SJCRH30 (cell line): ENCODE measurements around the gene ZNF480. TPM values are rescaled to one million over a fixed set of nuclear protein-coding genes. Genes with fewer than 3 reads are reported as not detected.
"Not testable (repeated sequence)": the region's sequence is repeated elsewhere in the genome, so short reads cannot be mapped to it uniquely, and the experiment has no call there.

Experiments used
- DNase-seq, 2 experiments: peaks; one replicate each; pipeline ENCODE4 v3.0.0-alpha.2; 2015 to 2020
- H3K27ac ChIP-seq: fragments of 250-450 bp; sonication (Bioruptor Pico); 2 replicates; pipeline ENCODE4 v1.5.1; 2020; ENCODE audit warnings: mild to moderate bottlenecking, moderate library complexity
- H3K27me3 ChIP-seq: fragments of 250-450 bp; sonication (Bioruptor Pico); 2 replicates; pipeline ENCODE4 v1.5.1; 2020; ENCODE audit warnings: mild to moderate bottlenecking, moderate library complexity
- H3K36me3 ChIP-seq: fragments of 250-450 bp; sonication (Bioruptor Pico); 2 replicates; pipeline ENCODE4 v1.5.1; 2020; ENCODE audit warnings: mild to moderate bottlenecking, moderate library complexity
- H3K4me1 ChIP-seq: fragments of 250-450 bp; sonication (Bioruptor Pico); 2 replicates; pipeline ENCODE4 v1.5.1; 2020; ENCODE audit warnings: mild to moderate bottlenecking, moderate library complexity
- H3K4me3 ChIP-seq: fragments of 250-450 bp; sonication (Bioruptor Pico); 2 replicates; pipeline ENCODE4 v1.5.1; 2020; ENCODE audit warnings: mild to moderate bottlenecking, moderate library complexity
- H3K9me3 ChIP-seq: fragments of 250-450 bp; sonication (Bioruptor Pico); replicated peaks from 2 replicates; pipeline ENCODE4 v1.5.1; 2020; ENCODE audit warnings: mild to moderate bottlenecking, moderate library complexity
- total RNA-seq: library from RNA; depleted of rRNA; stranded (reverse); fragments of >200 nt; shearing (Covaris generic); gene quantifications from 2 replicates; pipeline ENCODE4 v1.2.3, GENCODE V29; 2014

ZNF480 gene
- total RNA-seq, 1 experiment from 2014 or later, result 17.3 TPM

GRCh38 chr19:52297601-52298364, 814 bp downstream of the ZNF480 start:
- Histone ChIP-seq H3K36me3 (peaks cover 39% of the 10 kb centered on the region), H3K27me3 (no peaks in the 10 kb centered on the region), H3K4me3 (peak overlapping the region; percentile 100), H3K9me3 (no peaks in the 10 kb centered on the region; the same call in none of the 2 replicates), H3K4me1 (no peaks in the 10 kb centered on the region), H3K27ac (peak overlapping the region; percentile 96)
- peak; percentile 5 to 9 for DNase-seq

GRCh38 chr19:52307275-52307674, 10.3 kb downstream of the ZNF480 start:
- H3K9me3 ChIP-seq, result peaks cover 17% of the 10 kb centered on the region
- peaks cover 75% of the 10 kb centered on the region for H3K36me3 ChIP-seq
- peak; percentile 46 to 56 for DNase-seq

GRCh38 chr19:52322429-52322828, 25.5 kb downstream of the ZNF480 start:
- Histone ChIP-seq H3K4me1 (no peaks in the 10 kb centered on the region), H3K4me3 (no peak overlapping the region), H3K9me3 (peaks cover 49% of the 10 kb centered on the region), H3K27ac (no peak overlapping the region), H3K36me3 (peaks cover 71% of the 10 kb centered on the region), H3K27me3 (no peaks in the 10 kb centered on the region)
- no peak for DNase-seq

More at GRCh38 chr19:52307275-52307674, 10.3 kb downstream of the ZNF480 start:
- Histone ChIP-seq H3K27me3 (no peaks in the 10 kb centered on the region), H3K4me1 (no peaks in the 10 kb centered on the region), H3K4me3 (no peak overlapping the region), H3K27ac (no peak overlapping the region)

GRCh38 chr19:52331757-52332156, 34.8 kb downstream of the ZNF480 start:
- DNase-seq, result no peak
- no peak overlapping the region for H3K4me3 ChIP-seq
- peaks cover 7% of the 10 kb centered on the region for H3K9me3 ChIP-seq
- H3K36me3 ChIP-seq, result no peaks in the 10 kb centered on the region
- H3K27ac ChIP-seq, result no peak overlapping the region
- no peaks in the 10 kb centered on the region for H3K27me3 ChIP-seq
- no peaks in the 10 kb centered on the region for H3K4me1 ChIP-seq

GRCh38 chr19:52335768-52336116, 38.8 kb downstream of the ZNF480 start:
- Histone ChIP-seq H3K4me1 (no peaks in the 10 kb centered on the region), H3K9me3 (peaks cover 7% of the 10 kb centered on the region), H3K27me3 (no peaks in the 10 kb centered on the region), H3K36me3 (no peaks in the 10 kb centered on the region), H3K27ac (no peak overlapping the region; the same call in 1 of the 2 replicates), H3K4me3 (peak overlapping the region; percentile 84)
- no peak for DNase-seq

GRCh38 chr19:52336117-52336790, 39.3 kb downstream of the ZNF480 start, which contains the start of gene ZNF610:
ZNF610 (plus strand) TSS chr19:52336243; CDS start chr19:52349173, 12,930 bp downstream.
- Histone ChIP-seq H3K36me3 (no peaks in the 10 kb centered on the region), H3K9me3 (peaks cover 7% of the 10 kb centered on the region), H3K27me3 (no peaks in the 10 kb centered on the region), H3K27ac (peak within 1 kb of the TSS; percentile 75), H3K4me1 (no peaks in the 10 kb centered on the region), H3K4me3 (peak within 1 kb of the TSS; percentile 84)
- peak; percentile 88 to 93 for DNase-seq

- H3K36me3 ChIP-seq, result no peaks in the 10 kb centered on the region
- no peaks in the 10 kb centered on the region for H3K27me3 ChIP-seq
- peak overlapping the region; percentile 75 for H3K27ac ChIP-seq
- no peaks in the 10 kb centered on the region for H3K4me1 ChIP-seq
- H3K4me3 ChIP-seq, result peak overlapping the region; percentile 84
- H3K9me3 ChIP-seq, result peaks cover 3% of the 10 kb centered on the region; the same call in 1 of the 2 replicates
- peak; percentile 18 to 23 for DNase-seq
Measured at GRCh38 chr19:52336791-52337381, 39.9 kb downstream of the ZNF480 start.

GRCh38 chr19:52339022-52339421, 42.1 kb downstream of the ZNF480 start:
- not testable (repeated sequence) for H3K27me3 ChIP-seq, H3K27ac ChIP-seq, H3K9me3 ChIP-seq, H3K36me3 ChIP-seq, H3K4me3 ChIP-seq, H3K4me1 ChIP-seq, DNase-seq

GRCh38 chr19:52343548-52343947, 46.6 kb downstream of the ZNF480 start:
- DNase-seq, result peak; percentile 64 to 82
- H3K27ac ChIP-seq, result no peak overlapping the region
- H3K36me3 ChIP-seq, result peaks cover 4% of the 10 kb centered on the region; the same call in 1 of the 2 replicates
- no peak overlapping the region for H3K4me3 ChIP-seq
- no peaks in the 10 kb centered on the region for H3K4me1 ChIP-seq
- H3K27me3 ChIP-seq, result no peaks in the 10 kb centered on the region
- H3K9me3 ChIP-seq, result no peaks in the 10 kb centered on the region

GRCh38 chr19:52345162-52345561, 48.2 kb downstream of the ZNF480 start:
- Histone ChIP-seq H3K4me3 (no peak overlapping the region), H3K27ac (no peak overlapping the region), H3K9me3 (no peaks in the 10 kb centered on the region), H3K27me3 (no peaks in the 10 kb centered on the region), H3K36me3 (peaks cover 9% of the 10 kb centered on the region; the same call in 1 of the 2 replicates), H3K4me1 (no peaks in the 10 kb centered on the region)
- DNase-seq, result no peak

- DNase-seq, result peak in 1 of 2 experiments; percentile 14
- no peak overlapping the region for H3K4me3 ChIP-seq
- H3K9me3 ChIP-seq, result no peaks in the 10 kb centered on the region
- H3K27me3 ChIP-seq, result no peaks in the 10 kb centered on the region
- no peak overlapping the region for H3K27ac ChIP-seq
- peaks cover 21% of the 10 kb centered on the region for H3K36me3 ChIP-seq
- H3K4me1 ChIP-seq, result no peaks in the 10 kb centered on the region
Measured at GRCh38 chr19:52351512-52351911, 54.5 kb downstream of the ZNF480 start.

GRCh38 chr19:52366414-52366824, 69.5 kb downstream of the ZNF480 start:
- H3K27me3 ChIP-seq, result no peaks in the 10 kb centered on the region
- peaks cover 25% of the 10 kb centered on the region for H3K9me3 ChIP-seq

GRCh38 chr19:52369559-52370340, 72.8 kb downstream of the ZNF480 start, which contains the start of gene ZNF880:
ZNF880 (plus strand) TSS chr19:52369923; CDS start chr19:52369966, 43 bp downstream.
- peaks cover 25% of the 10 kb centered on the region for H3K9me3 ChIP-seq
- DNase-seq, result peak; percentile 95 to 97
- peak within 1 kb of the TSS; percentile 99 for H3K27ac ChIP-seq
- H3K27me3 ChIP-seq, result no peaks in the 10 kb centered on the region
- H3K36me3 ChIP-seq, result peaks cover 28% of the 10 kb centered on the region
- H3K4me3 ChIP-seq, result peak within 1 kb of the TSS; percentile 92
- no peaks in the 10 kb centered on the region for H3K4me1 ChIP-seq

More at GRCh38 chr19:52366414-52366824, 69.5 kb downstream of the ZNF480 start:
- H3K4me3 ChIP-seq, result no peak overlapping the region
- no peak for DNase-seq
- H3K27ac ChIP-seq, result no peak overlapping the region
- H3K36me3 ChIP-seq, result peaks cover 17% of the 10 kb centered on the region
- no peaks in the 10 kb centered on the region for H3K4me1 ChIP-seq

- no peaks in the 10 kb centered on the region for H3K4me1 ChIP-seq
- DNase-seq, result no peak
- H3K36me3 ChIP-seq, result peaks cover 30% of the 10 kb centered on the region
Measured at GRCh38 chr19:52370341-52370710, 73.4 kb downstream of the ZNF480 start.

More at GRCh38 chr19:52370341-52370710, 73.4 kb downstream of the ZNF480 start:
- peaks cover 25% of the 10 kb centered on the region for H3K9me3 ChIP-seq
- H3K27me3 ChIP-seq, result no peaks in the 10 kb centered on the region
- H3K4me3 ChIP-seq, result peak overlapping the region; percentile 92
- H3K27ac ChIP-seq, result peak overlapping the region; percentile 99
